ENCODE measurements around the gene RNASE9.
"Not testable (repeated sequence)": the region's sequence is repeated elsewhere in the genome, so short reads cannot be mapped to it uniquely, and the experiment has no call there.

Gene RNASE9

DNA sequence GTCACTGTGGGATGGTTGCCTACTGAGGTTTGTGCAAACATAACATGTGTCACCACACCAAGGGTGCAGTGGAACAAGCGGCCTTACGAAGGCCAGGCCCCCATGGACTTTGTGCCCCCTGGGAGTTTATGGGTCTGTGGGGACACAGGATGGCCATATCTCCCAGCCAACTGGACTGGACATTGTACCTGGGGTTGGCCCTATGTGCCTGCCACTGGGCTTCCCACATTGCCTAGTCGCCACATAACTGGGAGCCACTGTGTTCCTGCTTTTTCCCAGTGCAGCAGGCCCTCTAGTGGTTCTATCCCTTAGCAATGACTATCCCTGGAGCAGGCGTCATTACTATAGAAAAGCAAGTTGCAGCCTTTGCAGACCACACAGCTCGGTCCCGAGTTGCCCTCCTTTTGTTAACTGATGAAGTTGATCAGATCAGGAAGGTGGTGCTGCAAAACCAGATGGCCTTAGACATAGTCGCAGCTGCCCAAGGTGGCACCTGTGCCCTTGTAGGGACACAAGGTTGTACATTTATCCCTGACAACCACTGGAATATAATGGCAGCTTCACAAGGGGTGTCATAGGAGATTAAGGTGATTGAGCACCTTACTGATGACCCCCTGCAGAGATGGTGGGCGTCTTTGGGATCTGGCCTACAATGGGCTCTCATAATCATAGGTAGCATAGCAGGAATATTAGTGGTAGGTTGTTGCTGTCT lies 45.5 kb upstream of the RNASE9 start:
- peak; percentile 77 for TF ChIP-seq CTCF (conservative IDR thresholded peaks at IDR 0.05; ENCODE audit: low read depth, low read length)
- DNase-seq (ENCODE audit: low read depth) = peak; percentile 62
- no peak overlapping the region for H3K4me3 ChIP-seq (ENCODE audit: low read depth, low read length)

DNA sequence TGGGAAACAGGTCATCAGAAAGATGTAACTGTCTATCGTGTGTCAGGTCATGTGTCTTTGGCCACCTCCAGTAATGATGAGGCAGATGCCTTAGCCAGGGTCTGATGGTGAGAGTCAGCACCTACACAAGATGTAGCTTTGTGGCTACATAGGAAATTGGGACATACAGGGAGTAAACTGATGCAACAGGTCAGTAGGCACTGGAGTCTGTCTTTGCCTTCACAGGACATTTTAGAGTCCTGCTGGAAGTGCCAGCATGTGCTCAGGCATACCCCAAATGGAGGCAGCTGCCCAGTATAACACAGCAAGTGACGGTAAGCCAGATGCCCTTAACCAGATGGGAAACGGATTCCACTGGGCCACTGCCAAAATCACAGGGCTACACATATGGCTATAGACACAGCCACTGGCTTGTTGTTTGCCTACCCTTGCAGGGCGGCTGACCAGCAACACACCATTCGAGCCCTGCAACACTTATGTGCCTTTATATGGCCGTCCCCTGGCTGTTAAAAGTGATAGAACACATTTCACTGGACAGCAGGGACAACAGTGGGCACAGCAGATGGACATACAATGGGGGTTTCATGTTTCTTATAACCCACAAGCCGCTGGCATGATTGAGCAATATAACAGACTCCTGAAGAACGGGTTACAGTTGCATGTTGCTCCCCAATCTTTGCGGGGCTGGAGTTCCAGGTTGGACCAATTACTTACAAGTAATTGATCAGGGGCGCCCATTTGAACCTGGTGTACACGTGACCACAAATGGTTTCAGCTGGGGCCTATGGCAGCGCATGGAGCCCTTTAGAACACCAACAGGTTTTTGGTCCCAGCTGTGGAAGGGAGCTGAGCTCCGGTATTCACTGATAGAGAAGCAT lies 43.2 kb upstream of the RNASE9 start:
- H3K4me3 ChIP-seq (ENCODE audit: low read depth, low read length) = no peak overlapping the region
- no peak for DNase-seq (ENCODE audit: low read depth)
- no peak for TF ChIP-seq CTCF (conservative IDR thresholded peaks at IDR 0.05; ENCODE audit: low read depth, low read length)

- no peak for DNase-seq (ENCODE audit: low read depth)
- H3K4me3 ChIP-seq (ENCODE audit: low read depth, low read length) = no peak overlapping the region
- no peak for TF ChIP-seq CTCF (conservative IDR thresholded peaks at IDR 0.05; ENCODE audit: low read depth, low read length)
These were observed 41.7 kb upstream of the RNASE9 start for GRCh38 chr14:20602583-20602982.

DNA sequence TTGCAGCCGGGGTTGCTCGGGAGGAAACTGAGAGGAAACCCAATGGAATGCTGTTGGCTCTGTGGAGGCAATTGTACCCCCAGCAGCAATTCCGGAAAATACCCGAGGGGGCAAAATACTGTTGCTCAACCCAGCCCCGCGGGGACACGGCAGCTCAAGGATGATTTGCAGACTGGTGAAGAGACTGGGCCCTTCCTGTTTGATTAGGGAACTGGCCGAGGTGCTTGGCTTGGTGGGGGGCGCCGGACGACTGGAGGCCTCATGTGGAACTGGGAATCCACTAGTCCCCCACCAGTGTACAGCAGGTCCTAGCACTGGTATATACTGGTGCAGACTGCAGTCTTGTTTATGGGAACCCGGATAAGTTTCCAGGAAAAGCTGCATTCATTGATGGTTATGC lies 40.7 kb upstream of the RNASE9 start:
- no peak for DNase-seq (ENCODE audit: low read depth)
- no peak for TF ChIP-seq CTCF (conservative IDR thresholded peaks at IDR 0.05; ENCODE audit: low read depth, low read length)
- no peak overlapping the region for H3K4me3 ChIP-seq (ENCODE audit: low read depth, low read length)

DNA sequence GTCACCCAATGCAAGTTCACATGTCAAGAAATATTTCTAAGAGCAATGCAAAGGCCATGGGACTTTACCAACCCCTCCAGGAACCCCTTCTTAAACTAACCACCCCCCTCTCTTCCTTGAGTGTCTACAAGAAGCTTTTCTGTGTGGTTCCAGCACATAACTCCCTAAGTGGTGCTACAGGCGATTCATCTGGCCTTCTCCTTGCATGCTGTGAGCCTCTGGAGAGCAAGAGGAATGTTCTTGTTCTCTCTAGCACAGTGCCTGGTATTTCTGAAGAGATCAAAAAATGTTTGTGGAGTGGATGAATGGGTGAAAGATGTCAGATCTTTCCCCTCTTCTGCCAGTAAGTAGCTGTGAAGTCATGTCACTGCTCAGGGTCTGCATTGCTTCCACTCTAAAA lies 36.3 kb upstream of the RNASE9 start:
- no peak for TF ChIP-seq CTCF (conservative IDR thresholded peaks at IDR 0.05; ENCODE audit: low read depth, low read length)
- no peak overlapping the region for H3K4me3 ChIP-seq (ENCODE audit: low read depth, low read length)
- DNase-seq (ENCODE audit: low read depth) = no peak

DNA sequence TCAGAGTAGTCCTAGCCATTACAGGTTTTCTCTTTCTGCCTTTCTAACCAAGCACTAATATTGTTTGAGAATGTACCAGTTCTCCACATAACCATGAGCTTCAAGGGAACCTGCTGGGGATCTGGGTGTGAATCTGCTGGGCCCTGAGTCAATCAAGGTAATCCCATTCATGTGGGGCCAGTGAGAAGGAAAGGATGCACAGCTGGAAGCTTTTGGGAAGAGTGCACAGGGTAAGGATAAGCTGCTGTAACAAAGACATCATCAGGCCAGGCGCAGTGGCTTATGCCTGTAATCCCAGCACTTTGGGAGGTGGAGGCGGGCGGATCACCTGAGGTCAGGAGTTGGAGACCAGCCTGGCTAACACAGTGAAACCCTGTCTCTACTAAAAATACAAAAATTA lies 34.9 kb upstream of the RNASE9 start:
- H3K4me3 ChIP-seq (ENCODE audit: low read depth, low read length); DNase-seq (ENCODE audit: low read depth): not testable (repeated sequence)

DNA sequence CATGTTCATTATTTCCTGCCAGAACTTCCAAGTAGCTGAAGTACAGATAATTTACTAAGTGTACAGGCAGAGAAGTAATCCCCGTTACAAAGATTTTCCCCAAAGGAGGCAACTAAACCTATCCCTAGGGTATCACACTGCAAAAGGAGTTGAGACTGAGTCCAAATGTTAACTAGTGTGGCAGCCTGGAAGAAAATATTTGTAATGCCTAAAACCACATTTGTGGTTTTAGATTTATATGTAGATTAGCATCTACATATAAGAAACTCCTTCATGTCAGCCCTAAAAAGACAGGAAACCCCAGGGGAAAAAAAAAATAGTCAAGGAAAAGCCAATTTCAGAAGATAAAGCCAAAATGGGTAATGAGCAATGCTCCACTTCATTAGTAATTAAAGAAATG lies 31.7 kb upstream of the RNASE9 start:
- TF ChIP-seq CTCF (conservative IDR thresholded peaks at IDR 0.05; ENCODE audit: low read depth, low read length) = no peak
- no peak overlapping the region for H3K4me3 ChIP-seq (ENCODE audit: low read depth, low read length)
- no peak for DNase-seq (ENCODE audit: low read depth)
